G401 (cell line): ENCODE results near the gene GPR171. TPM values are rescaled to one million over a fixed set of nuclear protein-coding genes. Genes with fewer than 3 reads are reported as not detected.
"Not testable (repeated sequence)": the region's sequence is repeated elsewhere in the genome, so short reads cannot be mapped to it uniquely, and the experiment has no call there.

Experiments used
- DNase-seq: peaks from one replicate; pipeline ENCODE4 v3.0.0-alpha.2; 2015; ENCODE audit warnings: low spot score
- in situ Hi-C: cut with HindIII; loops from 2 replicates; pipeline ENCODE4 v1.10.0; 2016; ENCODE audit warnings: low sequenced_read_pairs, mixed read lengths
- total RNA-seq: library from RNA; depleted of rRNA; stranded (reverse); fragments of >200 nt; shearing (Covaris generic); gene quantifications from 2 replicates; pipeline ENCODE4 v1.2.3, GENCODE V29; 2014; rRNA removed

Gene GPR171, protein sequence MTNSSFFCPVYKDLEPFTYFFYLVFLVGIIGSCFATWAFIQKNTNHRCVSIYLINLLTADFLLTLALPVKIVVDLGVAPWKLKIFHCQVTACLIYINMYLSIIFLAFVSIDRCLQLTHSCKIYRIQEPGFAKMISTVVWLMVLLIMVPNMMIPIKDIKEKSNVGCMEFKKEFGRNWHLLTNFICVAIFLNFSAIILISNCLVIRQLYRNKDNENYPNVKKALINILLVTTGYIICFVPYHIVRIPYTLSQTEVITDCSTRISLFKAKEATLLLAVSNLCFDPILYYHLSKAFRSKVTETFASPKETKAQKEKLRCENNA
- not detected in 2 replicates for total RNA-seq

GRCh38 chr3:151203051-151203420 lies at the start of gene GPR171:
TSS of gene GPR171 (minus strand) at chr3:151203216. CDS start at chr3:151199386, 3,830 bp downstream.
- in situ Hi-C loops: no loop called here
- DNase-seq: no peak

DNA sequence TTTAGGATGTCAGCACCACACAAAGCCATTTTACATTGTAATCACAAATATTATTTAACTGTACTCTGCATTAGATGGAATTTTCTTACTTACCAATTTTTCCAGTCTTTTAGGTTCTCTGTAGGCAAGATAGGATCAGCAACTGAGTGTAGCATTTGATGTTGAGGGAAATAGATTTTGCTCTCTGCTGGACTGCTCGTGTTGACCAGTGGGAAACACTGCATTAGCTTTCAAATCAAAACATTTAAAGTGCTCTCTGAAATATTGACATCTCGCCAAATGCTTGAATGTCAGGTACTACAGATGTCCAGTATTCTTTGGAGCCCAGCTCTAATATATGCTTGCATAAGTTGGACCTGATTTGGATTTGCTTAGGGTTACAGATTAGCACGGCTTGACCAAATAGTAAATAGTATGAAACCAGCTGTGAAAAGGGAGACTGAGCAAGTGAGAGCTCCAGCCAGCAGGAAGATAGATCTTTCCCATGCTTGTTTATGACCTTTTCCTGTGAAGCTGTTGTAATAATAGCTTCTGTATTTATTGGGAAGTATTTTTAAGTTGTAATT lies 45.8 kb upstream of the GPR171 start:
- no peak for DNase-seq
- in situ Hi-C loops: no loop called here

DNA sequence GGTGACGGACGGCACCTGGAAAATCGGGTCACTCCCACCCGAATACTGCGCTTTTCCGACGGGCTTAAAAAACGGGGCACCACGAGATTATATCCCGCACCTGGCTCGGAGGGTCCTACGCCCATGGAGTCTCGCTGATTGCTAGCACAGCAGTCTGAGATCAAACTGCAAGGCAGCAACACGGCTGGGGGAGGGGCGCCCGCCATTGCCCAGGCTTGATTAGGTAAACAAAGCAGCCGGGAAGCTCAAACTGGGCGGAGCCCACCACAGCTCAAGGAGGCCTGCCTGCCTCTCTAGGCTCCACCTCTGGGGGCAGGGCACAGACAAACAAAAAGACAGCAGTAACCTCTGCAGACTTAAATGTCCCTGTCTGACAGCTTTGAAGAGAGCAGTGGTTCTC lies 39.0 kb upstream of the GPR171 start:
- DNase-seq, in situ Hi-C loops: not testable (repeated sequence)

GRCh38 chr3:151236736-151237135 lies 33.7 kb upstream of the GPR171 start:
- no peak for DNase-seq
- in situ Hi-C loops: no loop called here

- DNase-seq: no peak
- in situ Hi-C loops: no loop called here
These were observed 33.3 kb upstream of the GPR171 start for GRCh38 chr3:151236316-151236715.

- in situ Hi-C loops: no loop called here
- DNase-seq: no peak
These were observed 31.8 kb upstream of the GPR171 start for GRCh38 chr3:151234825-151235224.

- in situ Hi-C loops: no loop called here
- no peak for DNase-seq
These were observed 30.0 kb upstream of the GPR171 start for GRCh38 chr3:151232991-151233390.

DNA sequence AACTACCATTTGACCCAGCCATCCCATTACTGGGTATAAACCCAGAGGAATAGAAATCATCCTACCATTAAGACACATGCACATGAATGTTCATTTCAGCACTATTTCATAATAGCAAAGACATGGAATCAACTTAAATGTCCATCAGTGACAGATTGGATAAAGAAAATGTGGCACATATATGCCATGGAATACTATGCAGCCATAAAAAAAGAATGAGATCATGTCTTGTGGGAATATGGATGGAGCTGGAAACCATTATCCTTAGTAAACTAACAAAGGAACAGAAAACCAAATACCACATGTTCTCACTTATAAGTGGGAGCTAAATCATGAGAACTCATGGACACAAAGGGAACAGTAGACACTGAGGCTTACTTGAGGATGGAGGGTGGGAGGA lies 29.4 kb upstream of the GPR171 start:
- DNase-seq, in situ Hi-C loops: not testable (repeated sequence)

DNA sequence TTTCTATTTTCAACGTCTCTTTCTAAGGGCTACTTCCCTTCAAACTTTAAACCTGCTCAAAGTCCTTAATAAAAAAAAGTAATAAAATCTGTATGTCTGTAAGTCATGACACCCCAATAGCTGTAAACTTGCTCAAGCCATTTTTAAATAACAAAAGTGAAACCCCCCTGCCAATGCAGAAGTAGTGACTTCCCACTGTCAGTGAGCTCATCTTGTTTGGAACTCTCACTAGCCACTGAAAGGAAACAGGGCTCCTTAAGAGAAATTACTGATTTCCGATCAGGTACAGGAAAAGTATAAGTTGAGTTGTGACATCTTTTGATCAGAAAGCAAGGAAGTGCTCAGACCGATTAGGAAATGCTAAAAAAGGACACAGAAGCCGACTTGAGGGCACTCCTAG lies 27.6 kb upstream of the GPR171 start:
- in situ Hi-C loops: no loop called here
- DNase-seq: no peak

DNA sequence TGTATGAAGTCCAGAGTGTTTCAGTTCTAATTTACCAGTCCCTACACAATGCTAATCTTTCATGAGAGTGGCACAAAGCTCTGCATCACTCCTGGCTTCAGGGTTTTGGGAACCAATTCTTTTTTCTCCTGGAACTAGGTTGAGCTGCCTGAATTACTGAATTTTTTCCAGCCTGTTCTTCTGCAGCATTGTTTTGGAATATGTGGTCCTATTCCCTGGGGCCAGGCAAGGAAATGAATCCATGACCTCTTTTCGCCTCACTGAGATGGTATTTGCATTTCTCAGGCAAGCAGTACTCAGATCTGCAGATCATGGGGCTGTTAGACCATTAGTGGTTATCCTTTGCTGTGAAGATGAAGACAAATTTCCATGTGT lies 25.6 kb upstream of the GPR171 start:
- peak; percentile 18 for DNase-seq
- in situ Hi-C loops: no loop called here

- in situ Hi-C loops: no loop called here
- peak; percentile 82 for DNase-seq
These were observed 25.0 kb upstream of the GPR171 start for GRCh38 chr3:151227807-151228665.

- no peak for DNase-seq
- in situ Hi-C loops: no loop called here
These were observed 24.3 kb upstream of the GPR171 start for GRCh38 chr3:151227266-151227806.

GRCh38 chr3:151226825-151227224 lies 23.8 kb upstream of the GPR171 start:
- in situ Hi-C loops: no loop called here
- no peak for DNase-seq

- in situ Hi-C loops: no loop called here
These were observed 23.1 kb upstream of the GPR171 start for GRCh38 chr3:151226088-151226563.

GRCh38 chr3:151225040-151225975 lies 22.3 kb upstream of the GPR171 start:
- DNase-seq: no peak
- in situ Hi-C loops: no loop called here

More at GRCh38 chr3:151226088-151226563, 23.1 kb upstream of the GPR171 start:
- DNase-seq: no peak

DNA sequence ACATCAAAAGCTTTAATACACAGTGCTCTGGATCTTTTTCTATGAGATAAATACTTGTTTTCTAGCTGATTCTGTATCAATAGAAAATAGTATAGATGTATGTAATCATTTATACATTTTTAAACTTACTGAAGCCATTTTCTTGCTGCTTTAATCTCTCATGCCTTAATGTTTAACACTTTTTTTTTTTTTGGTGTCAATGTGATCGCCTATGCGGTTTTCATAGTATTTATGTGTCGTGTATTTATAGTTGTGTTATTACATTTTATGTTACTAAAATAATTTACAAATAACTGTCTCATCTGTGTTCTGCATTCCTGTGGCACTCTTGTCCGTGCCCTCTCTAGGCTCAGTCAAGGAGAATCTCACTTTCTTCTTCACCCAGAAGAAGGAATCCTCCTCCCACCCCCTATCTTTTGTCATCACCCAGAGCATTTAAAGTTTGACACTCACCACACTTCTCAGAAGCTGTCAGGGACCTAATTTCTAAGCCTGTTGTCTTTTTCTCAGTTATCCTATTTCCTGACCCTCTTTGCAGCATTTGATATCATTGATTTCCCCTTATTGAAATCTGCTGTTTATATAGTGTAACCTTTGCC lies 21.4 kb upstream of the GPR171 start:
- no peak for DNase-seq
- in situ Hi-C loops: no loop called here

DNA sequence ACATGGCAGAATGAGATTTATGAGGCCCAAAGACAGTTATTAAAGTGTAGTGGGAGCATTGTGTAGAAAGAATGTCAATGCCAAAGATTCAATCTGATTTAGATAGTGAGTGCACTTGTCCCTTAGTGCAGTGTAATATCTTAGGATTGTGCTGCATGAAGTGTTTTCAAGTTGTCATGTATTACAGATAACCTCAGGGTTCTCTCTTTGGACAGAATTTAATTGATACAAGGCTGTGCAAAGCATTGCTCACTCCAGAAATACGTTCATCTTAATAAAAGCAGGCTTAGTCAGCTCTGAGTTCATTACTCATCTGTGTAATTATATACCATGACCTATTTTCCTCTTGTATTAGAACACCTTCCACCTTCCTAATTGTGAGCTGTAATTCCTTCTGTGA lies 16.0 kb upstream of the GPR171 start:
- no peak for DNase-seq
- in situ Hi-C loops: no loop called here

- in situ Hi-C loops: no loop called here
- DNase-seq: no peak
These were observed 15.1 kb upstream of the GPR171 start for GRCh38 chr3:151218136-151218535.
